ENCODE measurements around the gene NCOR2. TPM values are rescaled to one million over a fixed set of nuclear protein-coding genes. Genes with fewer than 3 reads are reported as not detected.

NCOR2 gene
- total RNA-seq, 2 donors from 2014 or later: 185 to 207 TPM

- H3K9me3 ChIP-seq (ENCODE audit: control insufficient read depth, low read length): no peaks in the 10 kb centered on the region
- peaks cover 4% of the 10 kb centered on the region for H3K36me3 ChIP-seq (ENCODE audit: control insufficient read depth, insufficient read depth, low read length)
- Mint-ChIP-seq H3K36me3 (ENCODE audit: low read depth) (peaks cover 5% of the 10 kb centered on the region), H3K4me1 (peaks cover 12% of the 10 kb centered on the region), H3K4me3 (no peak overlapping the region), H3K27ac (peak overlapping the region; percentile 82), H3K9me3 (peaks cover 2% of the 10 kb centered on the region), H3K27me3 (ENCODE audit: insufficient read depth) (no peaks in the 10 kb centered on the region)
- DNase-seq: no peak
- H3K4me3 ChIP-seq (ENCODE audit: low read length): no peak overlapping the region
- no peaks in the 10 kb centered on the region for H3K27me3 ChIP-seq (ENCODE audit: control insufficient read depth, insufficient read depth, low read length, poor library complexity, severe bottlenecking)
- H3K27ac ChIP-seq (ENCODE audit: low read depth, low read length): no peak overlapping the region
- H3K9ac ChIP-seq (ENCODE audit: extremely low read depth, low read length, poor library complexity, severe bottlenecking): no peak overlapping the region
- 91 to 95% methylated on average over 7 to 14 of the region's 14 CpGs for WGBS, 2 experiments (ENCODE audit: insufficient coverage in 1 of 2, insufficient read length in 1 of 2)
- no peak for TF ChIP-seq CTCF (conservative IDR thresholded peaks at IDR 0.05)
- H3K4me1 ChIP-seq (ENCODE audit: control insufficient read depth, insufficient read depth, low read length): no peaks in the 10 kb centered on the region
Observed at GRCh38 chr12:124520265-124520701, 47.1 kb downstream of the NCOR2 start.

GRCh38 chr12:124519746-124520145 lies 47.7 kb downstream of the NCOR2 start:
- Mint-ChIP-seq H3K27ac (no peak overlapping the region), H3K9me3 (peaks cover 4% of the 10 kb centered on the region), H3K27me3 (ENCODE audit: insufficient read depth) (no peaks in the 10 kb centered on the region), H3K36me3 (ENCODE audit: low read depth) (peaks cover 10% of the 10 kb centered on the region), H3K4me1 (peaks cover 12% of the 10 kb centered on the region), H3K4me3 (no peak overlapping the region)
- H3K4me1 ChIP-seq (ENCODE audit: control insufficient read depth, insufficient read depth, low read length): no peaks in the 10 kb centered on the region
- TF ChIP-seq CTCF (conservative IDR thresholded peaks at IDR 0.05): no peak
- H3K36me3 ChIP-seq (ENCODE audit: control insufficient read depth, insufficient read depth, low read length): peaks cover 5% of the 10 kb centered on the region
- no peaks in the 10 kb centered on the region for H3K9me3 ChIP-seq (ENCODE audit: control insufficient read depth, low read length)
- H3K27ac ChIP-seq (ENCODE audit: low read depth, low read length): no peak overlapping the region
- no peak overlapping the region for H3K9ac ChIP-seq (ENCODE audit: extremely low read depth, low read length, poor library complexity, severe bottlenecking)
- no peaks in the 10 kb centered on the region for H3K27me3 ChIP-seq (ENCODE audit: control insufficient read depth, insufficient read depth, low read length, poor library complexity, severe bottlenecking)
- no peak for DNase-seq
- no peak overlapping the region for H3K4me3 ChIP-seq (ENCODE audit: low read length)
- 81 to 86% methylated on average over 6 to 10 of the region's 10 CpGs for WGBS, 2 experiments (ENCODE audit: insufficient coverage in 1 of 2, insufficient read length in 1 of 2)

GRCh38 chr12:124518051-124518932 lies 49.1 kb downstream of the NCOR2 start:
- no peak overlapping the region for H3K9ac ChIP-seq (ENCODE audit: extremely low read depth, low read length, poor library complexity, severe bottlenecking)
- H3K27ac ChIP-seq (ENCODE audit: low read depth, low read length): peak overlapping the region; percentile 97
- H3K9me3 ChIP-seq (ENCODE audit: control insufficient read depth, low read length): no peaks in the 10 kb centered on the region
- H3K27me3 Mint-ChIP-seq (ENCODE audit: insufficient read depth): no peaks in the 10 kb centered on the region
- TF ChIP-seq CTCF (conservative IDR thresholded peaks at IDR 0.05): no peak
- H3K4me1 Mint-ChIP-seq: peaks cover 19% of the 10 kb centered on the region
- no peaks in the 10 kb centered on the region for H3K27me3 ChIP-seq (ENCODE audit: control insufficient read depth, insufficient read depth, low read length, poor library complexity, severe bottlenecking)
- peaks cover 12% of the 10 kb centered on the region for H3K36me3 Mint-ChIP-seq (ENCODE audit: low read depth)
- peak; percentile 78 for DNase-seq
- H3K4me1 ChIP-seq (ENCODE audit: control insufficient read depth, insufficient read depth, low read length): peaks cover under 1% of the 10 kb centered on the region
- H3K27ac Mint-ChIP-seq: peak overlapping the region; percentile 84
- H3K9me3 Mint-ChIP-seq: peaks cover 4% of the 10 kb centered on the region
- H3K4me3 Mint-ChIP-seq: no peak overlapping the region
- no peak overlapping the region for H3K4me3 ChIP-seq (ENCODE audit: low read length)
- peaks cover 5% of the 10 kb centered on the region for H3K36me3 ChIP-seq (ENCODE audit: control insufficient read depth, insufficient read depth, low read length)
- 68 to 85% methylated on average over 27 to 50 of the region's 51 CpGs for WGBS, 2 experiments (ENCODE audit: insufficient coverage in 1 of 2, insufficient read length in 1 of 2)
